ENCODE results near the gene TBK1.

TBK1 gene

GRCh38 chr12:64451687-64452558 is at the start of gene TBK1:
TBK1 (plus strand) TSS chr12:64452120; CDS start chr12:64455871, 3,751 bp downstream.
- H3K4me3 ChIP-seq (ENCODE audit: low read depth, low read length): peak within 1 kb of the TSS; percentile 98
- TF ChIP-seq CTCF (IDR thresholded peaks at IDR 0.05; ENCODE audit: low read depth, low read length): no peak

- H3K4me3 ChIP-seq (ENCODE audit: low read depth, low read length): no peak overlapping the region
- TF ChIP-seq CTCF (IDR thresholded peaks at IDR 0.05; ENCODE audit: low read depth, low read length): no peak
Measured at GRCh38 chr12:64402181-64402580, 49.7 kb upstream of the TBK1 start.

GRCh38 chr12:64403707-64404469 is 48.0 kb upstream of the TBK1 start, which contains the start of gene XPOT:
XPOT (plus strand) TSS chr12:64404392; CDS start chr12:64410036, 5,644 bp downstream.
- H3K4me3 ChIP-seq (ENCODE audit: low read depth, low read length): peak within 1 kb of the TSS; percentile 88
- TF ChIP-seq CTCF (IDR thresholded peaks at IDR 0.05; ENCODE audit: low read depth, low read length): no peak

GRCh38 chr12:64404470-64405256 is 47.3 kb upstream of the TBK1 start:
- TF ChIP-seq CTCF (IDR thresholded peaks at IDR 0.05; ENCODE audit: low read depth, low read length): no peak
- H3K4me3 ChIP-seq (ENCODE audit: low read depth, low read length): peak overlapping the region; percentile 88

GRCh38 chr12:64407342-64408223 is 44.3 kb upstream of the TBK1 start:
- H3K4me3 ChIP-seq (ENCODE audit: low read depth, low read length): no peak overlapping the region
- no peak for TF ChIP-seq CTCF (IDR thresholded peaks at IDR 0.05; ENCODE audit: low read depth, low read length)

GRCh38 chr12:64411427-64411826 is 40.5 kb upstream of the TBK1 start:
- H3K4me3 ChIP-seq (ENCODE audit: low read depth, low read length): no peak overlapping the region
- TF ChIP-seq CTCF (IDR thresholded peaks at IDR 0.05; ENCODE audit: low read depth, low read length): no peak

All from WI38 (cell line).